ENCODE measurements around the gene RAB3D.
"Not testable (repeated sequence)": the region's sequence is repeated elsewhere in the genome, so short reads cannot be mapped to it uniquely, and the experiment has no call there.

RAB3D gene

GRCh38 chr19:11339254-11340098 is at the start of gene RAB3D:
Gene RAB3D (minus strand): TSS chr19:11339657. CDS start chr19:11337399, 2,258 bp downstream.
- DNase-seq, result peak; percentile 92

GRCh38 chr19:11387162-11388034 is 47.9 kb upstream of the RAB3D start:
- no peak for DNase-seq

GRCh38 chr19:11384778-11385129 is 45.3 kb upstream of the RAB3D start:
- no peak for DNase-seq

- DNase-seq, result no peak
Measured at GRCh38 chr19:11383706-11384048, 44.2 kb upstream of the RAB3D start.

- peak; percentile 37 for DNase-seq
Measured at GRCh38 chr19:11382898-11383705, 43.6 kb upstream of the RAB3D start.

- DNase-seq, result no peak
Measured at GRCh38 chr19:11380653-11381537, 41.4 kb upstream of the RAB3D start.

GRCh38 chr19:11379857-11380350 is 40.4 kb upstream of the RAB3D start:
- no peak for DNase-seq

GRCh38 chr19:11379269-11379845 is 39.9 kb upstream of the RAB3D start:
- not testable (repeated sequence) for DNase-seq

- DNase-seq, result no peak
Measured at GRCh38 chr19:11378319-11379189, 39.1 kb upstream of the RAB3D start.

GRCh38 chr19:11377756-11378155 is 38.3 kb upstream of the RAB3D start:
- no peak for DNase-seq

GRCh38 chr19:11377237-11377636 is 37.8 kb upstream of the RAB3D start:
- no peak for DNase-seq

- DNase-seq, result no peak
Measured at GRCh38 chr19:11375143-11375948, 35.9 kb upstream of the RAB3D start.

- DNase-seq, result peak; percentile 97
Measured at GRCh38 chr19:11374433-11375142, 35.1 kb upstream of the RAB3D start, which contains the start of gene SWSAP1. Gene SWSAP1 (plus strand): TSS chr19:11374666. CDS start chr19:11374681, 15 bp downstream.

- no peak for DNase-seq
Measured at GRCh38 chr19:11373885-11374432, 34.5 kb upstream of the RAB3D start.

- peak; percentile 77 for DNase-seq
Measured at GRCh38 chr19:11373166-11373884, 33.9 kb upstream of the RAB3D start.

- DNase-seq, result no peak
Measured at GRCh38 chr19:11370744-11371143, 31.3 kb upstream of the RAB3D start.

GRCh38 chr19:11367528-11367927 is 28.1 kb upstream of the RAB3D start:
- DNase-seq, result no peak

Measured in NCI-H2171 (cell line).